PC-3 (cell line): ENCODE data around the gene DACH2.

ENCODE experiments used
- CTCF ChIP-seq: fragments of 300-600 bp; sonication (generic); conservative IDR thresholded peaks from 2 replicates; pipeline ENCODE4 v1.5.1; 2017; ENCODE audit warnings: antibody characterized with exemption, low read depth, mild to moderate bottlenecking, low read length
- EZH2 ChIP-seq: fragments of 300-600 bp; sonication (generic); IDR thresholded peaks from one replicate; pipeline ENCODE4 v1.6.1; 2017; ENCODE audit warnings: antibody characterized with exemption, mild to moderate bottlenecking, low read length; ENCODE audit not compliant: unreplicated experiment
- EZH2phosphoT487 ChIP-seq: fragments of 300-600 bp; sonication (generic); IDR thresholded peaks from 2 replicates; pipeline ENCODE4 v1.6.1; 2018; ENCODE audit warnings: mild to moderate bottlenecking, antibody characterized with exemption, low read length, borderline replicate concordance

GRCh38 chrX:86149119-86149518, 868 bp downstream of the DACH2 start:
- TF ChIP-seq CTCF (no peak), EZH2phosphoT487 (no peak), EZH2 (no peak)
